Measurements from ENCODE around the gene SNUPN. TPM values are rescaled to one million over a fixed set of nuclear protein-coding genes. Genes with fewer than 3 reads are reported as not detected.
"Not testable (repeated sequence)": the region's sequence is repeated elsewhere in the genome, so short reads cannot be mapped to it uniquely, and the experiment has no call there.

Gene SNUPN
- polyA plus RNA-seq, 4 donors = 29.1 to 32.7 (median 32.0) TPM

DNA sequence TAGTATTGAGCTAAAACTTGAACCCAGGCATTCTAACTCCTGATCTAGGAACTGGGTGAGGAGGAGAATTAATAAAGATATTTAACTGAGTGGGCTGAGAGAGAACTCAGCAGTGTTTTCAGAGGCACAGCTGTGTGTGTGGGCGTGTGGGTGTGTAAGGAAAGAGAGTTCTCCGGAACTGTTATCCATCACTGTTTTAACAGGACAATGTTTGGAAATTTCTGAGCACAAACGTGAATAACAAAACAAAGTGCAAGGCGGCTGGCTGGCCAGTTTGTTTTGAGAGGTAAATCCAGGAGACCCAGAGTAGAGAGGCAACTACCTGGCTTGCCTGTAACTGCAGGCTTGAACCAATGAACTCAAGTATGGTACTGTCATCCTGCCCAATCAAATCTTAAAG, 41.4 kb downstream of the SNUPN start:
- no peak for DNase-seq (ENCODE audit: low read depth in 4 of 4, low spot score in 2 of 4)

DNA sequence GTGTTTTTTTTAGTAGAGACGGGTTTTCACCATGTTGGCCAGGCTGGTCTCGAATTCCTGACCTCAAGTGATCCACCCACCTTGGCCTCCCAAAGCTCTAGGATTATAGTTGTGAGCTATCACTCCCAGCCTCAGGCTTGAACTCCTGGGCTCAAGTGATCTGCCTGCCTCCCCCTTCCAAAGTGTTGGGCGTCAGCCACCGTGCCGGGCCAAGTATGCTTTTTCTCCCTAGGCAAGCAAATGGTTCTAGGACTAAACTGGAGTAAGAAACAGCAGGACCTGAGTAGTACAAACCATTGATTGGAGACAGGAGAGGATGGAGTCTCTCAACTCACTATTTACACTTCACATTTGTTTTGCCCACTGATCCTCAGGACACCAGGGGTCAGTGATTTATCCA, 41.8 kb downstream of the SNUPN start:
- no peak for DNase-seq (ENCODE audit: low read depth in 4 of 4, low spot score in 2 of 4)

DNA sequence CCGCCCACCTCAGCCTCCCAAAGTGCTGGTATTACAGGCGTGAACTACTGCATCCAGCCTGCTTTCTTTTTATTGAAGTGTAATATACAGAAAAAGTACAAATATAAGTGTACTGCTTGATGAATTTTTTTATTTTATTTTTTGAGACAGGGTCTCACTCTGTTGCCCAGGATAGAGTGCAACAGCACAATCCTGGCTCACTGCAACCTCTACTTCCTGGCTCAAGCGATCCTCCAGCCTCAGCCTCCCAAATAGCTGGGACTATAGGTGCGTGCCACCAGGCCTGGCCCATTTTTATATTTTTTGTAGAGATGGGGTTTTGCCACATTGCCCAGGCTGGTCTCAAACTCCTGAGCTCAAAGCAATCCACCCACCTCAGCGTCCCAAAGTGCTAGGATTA, 42.6 kb downstream of the SNUPN start:
- not testable (repeated sequence) for DNase-seq (ENCODE audit: low read depth in 4 of 4, low spot score in 2 of 4)

DNA sequence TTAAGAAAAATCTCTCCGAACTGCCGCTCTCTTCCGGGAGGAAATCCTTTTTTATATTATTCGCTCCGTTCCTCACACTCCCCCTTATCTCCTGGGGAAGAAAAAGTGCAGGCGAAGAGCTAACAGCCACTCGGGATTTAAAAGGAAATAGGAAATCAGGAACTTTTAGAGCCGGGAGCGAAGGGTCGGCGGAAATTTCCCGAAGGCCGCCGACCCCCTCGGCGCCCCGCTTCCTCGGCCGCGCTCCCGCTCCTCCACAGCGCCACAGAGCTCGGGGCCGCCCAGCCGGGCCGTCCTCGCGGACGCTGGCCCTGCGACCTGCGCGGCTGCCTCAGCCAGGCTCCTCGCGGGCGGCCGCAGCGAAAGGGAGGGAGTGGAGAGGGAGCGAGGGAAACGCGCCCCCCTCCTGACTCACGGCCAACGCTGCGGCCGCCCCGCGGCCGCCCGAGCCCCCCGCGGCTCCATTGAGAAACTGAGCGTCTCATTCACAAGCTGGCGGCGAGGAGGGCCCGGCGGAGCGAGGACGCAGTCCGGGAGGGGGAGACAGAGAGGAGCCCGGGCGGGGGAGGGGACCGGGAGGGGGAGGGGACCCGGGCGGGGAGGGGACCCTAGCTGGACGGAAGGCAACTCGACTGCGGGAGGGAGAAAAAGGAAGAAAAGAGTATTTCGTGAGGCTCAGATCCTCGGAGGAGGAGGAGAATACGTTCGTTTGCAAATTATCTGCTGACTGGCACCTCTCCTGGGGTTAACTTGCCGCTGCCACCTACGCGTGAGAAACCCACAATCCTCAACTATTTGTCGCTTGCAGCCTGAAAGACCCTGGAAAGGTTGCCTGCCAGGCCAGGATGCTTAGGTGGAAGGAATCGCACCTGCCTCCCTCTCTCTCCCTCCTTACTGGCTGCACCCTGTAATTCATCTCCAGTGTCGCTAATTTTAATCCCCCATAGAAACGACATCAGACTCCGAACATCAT, 46.3 kb downstream of the SNUPN start, which contains the start of gene PTPN9:
PTPN9 (minus strand) TSS at position 368 of the 973 bp plus-strand sequence. CDS start 539 bp downstream, outside the sequence.
- peak; percentile 39 to 83 (median 70) for DNase-seq (ENCODE audit: low read depth in 4 of 4, low spot score in 2 of 4)

DNA sequence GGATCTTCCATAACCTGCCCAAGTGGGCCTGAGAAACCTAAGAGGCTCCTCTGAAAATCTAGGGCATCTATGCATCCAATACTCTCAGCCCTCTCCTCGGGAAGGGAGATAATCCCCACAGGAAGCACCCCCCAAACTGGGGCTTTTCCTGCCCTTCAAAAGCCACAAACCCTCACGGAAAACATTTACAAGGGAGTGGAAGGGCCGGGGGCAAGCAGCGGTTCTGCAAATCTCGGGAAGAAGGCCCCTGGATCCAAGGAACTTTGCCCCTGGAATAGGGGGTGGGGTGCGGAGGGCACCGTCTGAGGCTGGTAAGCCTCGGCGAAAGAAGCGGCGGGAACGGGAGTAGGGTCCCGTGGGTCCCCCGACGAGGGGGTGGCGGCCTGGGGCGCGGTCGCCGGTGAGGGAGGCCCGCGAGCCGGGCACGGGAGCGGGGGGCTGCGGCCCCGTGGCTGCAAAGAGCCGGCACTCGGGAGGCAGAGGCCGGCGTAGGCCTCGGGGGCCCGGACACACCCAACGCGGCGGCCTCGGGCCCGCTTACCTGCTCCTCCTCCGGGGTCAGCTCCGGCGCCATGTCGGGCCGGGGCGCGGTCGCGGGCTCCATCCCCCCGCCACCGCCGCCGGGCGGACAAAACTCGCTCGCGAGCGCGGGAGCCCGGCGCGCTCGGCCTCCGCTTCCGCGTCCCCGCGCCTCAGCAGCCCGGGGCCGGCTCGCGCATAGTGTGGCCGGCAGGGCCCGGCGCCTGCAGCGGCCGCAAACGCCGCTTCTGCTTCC, 47.2 kb downstream of the SNUPN start:
- DNase-seq (ENCODE audit: low read depth in 4 of 4, low spot score in 2 of 4) = peak in 2 of 4 donors; percentile 13 to 31

DNA sequence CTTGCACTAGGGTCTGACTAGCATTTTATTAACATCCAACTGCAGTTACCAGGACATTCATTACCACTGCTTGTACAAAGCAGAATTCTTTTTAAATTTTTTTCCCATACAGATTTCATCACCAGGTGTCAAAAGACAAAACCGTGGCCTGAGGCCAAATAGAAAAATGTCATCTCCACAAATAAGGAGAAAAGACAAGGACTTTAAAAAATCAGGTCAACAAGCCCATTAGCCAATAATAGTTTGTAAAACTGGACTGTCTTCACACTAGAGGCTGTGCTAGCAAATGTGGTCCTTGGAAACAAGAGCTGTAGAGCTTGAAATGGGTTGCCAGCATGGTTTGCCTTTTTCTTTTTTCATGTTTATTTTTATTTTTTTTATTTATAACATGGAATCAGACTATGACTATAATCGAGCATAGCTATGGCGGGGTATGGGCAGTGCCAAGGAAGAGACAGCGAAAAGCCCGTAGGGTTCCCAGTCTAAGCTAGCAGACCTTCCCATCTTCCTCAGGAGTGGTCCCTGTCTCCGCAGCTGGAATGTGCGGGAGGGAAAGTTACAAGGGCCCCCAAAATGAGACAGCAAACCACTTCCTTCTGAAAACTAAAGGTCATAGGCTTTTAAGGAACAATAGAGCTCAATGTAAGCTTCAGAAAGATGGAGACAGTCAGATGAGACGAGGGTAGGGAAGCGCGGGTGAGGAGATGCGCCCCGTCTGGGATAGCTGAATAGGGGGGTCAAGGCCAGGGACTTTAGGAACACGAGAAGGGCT, 47.9 kb downstream of the SNUPN start:
- DNase-seq (ENCODE audit: low read depth in 4 of 4, low spot score in 2 of 4) = peak in 3 of 4 donors; percentile 5 to 36 (median 10)

DNA sequence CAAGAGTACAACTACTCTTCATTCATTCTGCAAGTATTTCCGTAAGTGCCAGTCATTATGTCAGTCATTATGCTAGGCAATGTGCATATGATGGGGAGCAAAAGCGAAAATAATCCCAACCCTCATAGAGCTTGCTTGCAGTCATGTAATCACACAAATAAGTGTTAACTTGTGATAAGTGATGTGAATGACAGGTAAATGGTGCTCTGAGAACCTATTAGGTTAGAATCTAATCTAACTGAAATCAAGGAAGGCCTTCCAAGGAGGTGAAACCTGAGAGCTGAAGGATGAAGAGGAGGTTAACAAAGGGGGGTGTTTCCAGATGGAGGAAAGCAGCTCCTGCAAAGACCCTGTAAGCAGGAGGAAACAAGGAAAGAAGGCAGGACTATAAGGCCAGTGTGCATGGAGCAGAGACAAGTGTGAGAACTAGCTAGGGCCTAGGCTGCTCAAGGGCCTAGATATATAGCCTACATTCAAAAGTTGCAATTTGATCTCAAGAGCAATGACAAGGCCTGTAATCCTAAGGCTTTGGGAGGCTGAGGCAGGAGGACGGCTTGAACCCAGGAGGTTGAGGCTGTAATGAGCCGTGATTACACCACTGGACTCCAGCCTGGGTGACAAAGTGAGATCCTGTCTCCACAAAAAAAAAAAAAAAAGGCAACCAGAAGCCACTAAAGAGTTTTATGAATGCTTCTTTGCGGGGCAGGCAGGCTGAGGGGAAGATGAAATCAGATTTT, 51.7 kb downstream of the SNUPN start:
- DNase-seq (ENCODE audit: low read depth in 4 of 4, low spot score in 2 of 4) = no peak

DNA sequence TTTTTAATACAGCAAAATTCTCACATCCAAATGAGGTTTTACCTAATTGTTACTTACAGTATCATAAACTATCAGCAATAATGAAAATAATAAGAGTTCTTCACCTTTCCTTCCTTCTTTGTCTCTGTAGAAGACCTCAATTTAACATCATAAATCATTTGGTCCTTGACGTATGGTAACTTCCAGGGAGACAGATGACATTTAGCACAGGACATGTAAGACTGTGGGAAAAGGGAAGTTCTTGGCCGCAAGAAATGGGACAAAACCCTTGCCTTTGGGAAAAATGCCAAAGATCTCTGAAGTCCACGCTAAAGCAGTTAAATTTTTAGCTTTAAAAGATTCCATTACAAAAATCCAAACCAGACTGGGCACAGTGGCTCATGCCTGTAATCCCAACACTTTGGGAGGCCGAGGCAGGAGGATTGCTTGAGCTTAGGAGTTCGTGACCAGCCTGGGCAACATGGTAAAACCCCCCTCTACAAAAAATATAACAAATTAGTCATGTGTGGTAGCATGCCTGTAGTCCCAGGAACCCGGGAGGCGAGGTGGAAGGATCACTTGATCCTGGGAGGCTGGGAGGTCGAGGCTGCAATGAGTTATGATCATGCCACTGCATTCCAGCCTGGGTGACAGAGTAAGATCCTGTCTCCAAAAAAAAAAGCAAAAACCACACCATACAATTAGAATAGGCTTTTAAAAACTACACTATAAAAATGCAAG, 55.2 kb downstream of the SNUPN start:
- DNase-seq (ENCODE audit: low read depth in 4 of 4, low spot score in 2 of 4) = no peak

DNA sequence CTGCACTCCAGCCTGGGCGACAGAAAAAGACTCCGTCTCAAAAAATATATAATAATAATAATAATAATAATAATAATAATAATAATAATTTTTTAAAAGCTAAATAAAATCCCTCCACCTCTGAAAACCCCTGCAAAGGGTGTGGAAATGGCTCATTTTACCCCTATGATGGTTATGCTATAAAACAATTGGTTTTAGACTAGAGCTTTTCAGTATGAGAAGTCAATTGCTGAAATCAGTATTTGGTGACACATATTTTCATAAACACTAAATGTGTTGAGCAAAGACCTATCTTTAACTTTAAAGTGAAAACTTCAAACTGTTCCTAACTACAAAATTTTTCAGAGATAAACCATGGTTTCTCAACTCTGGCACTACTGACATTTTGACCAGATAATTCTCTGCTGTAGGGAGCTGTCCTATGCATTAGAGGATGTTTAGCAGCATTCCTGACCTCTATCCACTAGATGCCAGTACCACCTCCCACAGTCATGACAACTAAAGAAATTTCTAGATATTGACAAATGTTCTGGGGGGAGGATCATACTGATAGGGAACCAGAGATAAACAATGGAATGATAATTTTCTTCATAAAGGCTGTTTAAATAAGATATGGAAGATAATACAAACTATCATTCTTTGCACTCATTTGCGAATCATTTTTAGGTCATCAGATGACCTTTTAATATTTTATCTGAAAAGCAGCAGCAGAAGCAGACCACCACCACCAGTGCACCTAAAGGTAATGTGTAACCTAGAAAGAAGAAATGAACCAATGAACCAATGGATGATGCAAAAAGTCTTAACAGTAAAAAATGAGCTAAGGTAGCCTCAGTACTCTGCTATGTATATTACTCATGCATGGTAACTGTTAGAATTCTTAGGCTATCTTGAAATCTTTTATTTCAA, 60.2 kb downstream of the SNUPN start:
- no peak for DNase-seq (ENCODE audit: low read depth in 4 of 4, low spot score in 2 of 4)

DNA sequence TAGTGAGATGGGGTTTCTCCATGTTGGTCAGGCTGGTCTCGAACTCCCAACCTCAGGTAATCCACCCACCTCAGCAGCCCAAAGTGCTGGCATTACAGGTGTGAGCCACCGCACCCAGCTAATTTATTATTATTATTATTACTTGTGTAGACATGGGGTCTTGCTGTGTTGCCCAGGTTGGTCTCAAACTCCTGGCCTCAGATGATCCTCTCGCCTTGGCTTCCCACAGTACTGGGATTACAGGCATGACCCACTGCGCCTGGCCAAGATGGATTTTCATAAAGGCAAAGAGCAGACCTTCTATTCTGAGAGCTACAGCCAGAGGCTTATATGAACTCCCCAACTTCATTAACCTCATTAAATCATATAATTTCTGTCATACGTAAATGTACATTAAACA, 63.6 kb downstream of the SNUPN start:
- DNase-seq (ENCODE audit: low read depth in 4 of 4, low spot score in 2 of 4) = no peak

DNA sequence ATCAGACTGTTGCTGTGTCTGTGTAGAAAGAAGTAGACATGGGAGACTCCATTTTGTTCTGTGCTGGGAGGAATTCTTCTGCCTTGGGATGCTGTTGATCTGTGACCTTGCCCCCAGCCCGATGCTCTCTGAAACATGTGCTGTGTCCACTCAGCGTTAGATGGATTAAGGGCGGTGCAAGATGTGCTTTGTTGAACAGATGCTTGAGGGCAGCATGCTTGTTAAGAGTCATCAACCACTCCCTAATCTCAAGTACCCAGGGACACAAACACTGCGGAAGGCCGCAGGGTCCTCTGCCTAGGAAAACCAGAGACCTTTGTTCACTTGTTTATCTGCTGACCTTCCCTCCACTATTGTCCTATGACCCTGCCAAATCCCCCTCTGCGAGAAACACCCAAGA, 66.2 kb downstream of the SNUPN start:
- DNase-seq (ENCODE audit: low read depth in 4 of 4, low spot score in 2 of 4) = not testable (repeated sequence)

DNA sequence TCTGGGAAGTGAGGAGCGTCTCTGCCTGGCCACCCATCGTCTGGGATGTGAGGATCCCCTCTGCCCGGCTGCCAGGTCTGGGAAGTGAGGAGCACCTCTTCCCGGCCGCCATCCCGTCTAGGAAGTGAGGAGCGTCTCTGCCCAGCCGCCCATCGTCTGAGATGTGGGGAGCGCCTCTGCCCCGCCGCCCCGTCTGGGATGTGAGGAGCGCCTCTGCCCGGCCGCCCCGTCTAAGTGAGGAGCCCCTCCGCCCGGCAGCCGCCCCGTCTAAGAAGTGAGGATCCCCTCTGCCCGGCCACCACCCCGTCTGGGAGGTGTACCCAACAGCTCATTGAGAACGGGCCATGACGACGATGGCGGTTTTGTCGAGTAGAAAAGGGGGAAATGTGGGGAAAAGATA, 66.6 kb downstream of the SNUPN start:
- not testable (repeated sequence) for DNase-seq (ENCODE audit: low read depth in 4 of 4, low spot score in 2 of 4)

DNA sequence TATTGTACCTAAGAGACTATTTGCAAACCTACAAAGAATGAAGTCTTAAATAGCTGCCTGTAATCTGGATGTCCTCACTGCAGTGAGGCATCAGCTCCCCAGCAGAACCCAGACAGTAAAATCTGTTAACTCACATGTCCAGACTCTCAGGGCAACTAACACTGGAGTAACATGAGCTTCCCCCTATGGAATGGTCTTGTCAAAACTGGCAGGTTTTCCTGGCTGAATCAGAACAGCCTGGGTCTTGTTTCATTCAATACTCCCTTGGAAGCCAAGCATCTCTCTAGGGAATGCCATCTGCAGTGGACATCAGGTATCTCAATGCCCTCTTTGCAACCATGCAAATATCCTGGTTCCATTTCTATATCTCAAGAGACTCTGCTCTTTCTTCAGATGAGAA, 70.8 kb downstream of the SNUPN start:
- DNase-seq (ENCODE audit: low read depth in 4 of 4, low spot score in 2 of 4) = no peak

DNA sequence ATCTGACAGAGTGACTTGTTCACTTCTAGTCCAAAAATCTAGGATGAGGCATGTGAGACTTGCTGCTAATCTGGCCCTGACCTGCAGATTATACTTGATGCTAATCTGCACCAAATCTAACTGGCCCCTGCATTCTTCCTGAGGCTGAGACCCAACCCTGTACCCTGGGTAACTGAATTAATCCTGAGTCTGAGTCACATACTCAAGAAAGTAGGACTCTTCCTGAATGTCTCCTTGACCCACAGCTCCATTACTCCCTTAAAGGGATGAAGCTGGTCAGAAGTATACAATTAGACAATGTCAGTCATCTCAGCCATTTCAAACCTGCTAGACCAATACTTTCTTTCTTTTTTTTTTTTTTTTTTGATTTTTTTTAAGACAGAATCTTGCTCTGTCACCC, 71.9 kb downstream of the SNUPN start:
- DNase-seq (ENCODE audit: low read depth in 4 of 4, low spot score in 2 of 4) = no peak

DNA sequence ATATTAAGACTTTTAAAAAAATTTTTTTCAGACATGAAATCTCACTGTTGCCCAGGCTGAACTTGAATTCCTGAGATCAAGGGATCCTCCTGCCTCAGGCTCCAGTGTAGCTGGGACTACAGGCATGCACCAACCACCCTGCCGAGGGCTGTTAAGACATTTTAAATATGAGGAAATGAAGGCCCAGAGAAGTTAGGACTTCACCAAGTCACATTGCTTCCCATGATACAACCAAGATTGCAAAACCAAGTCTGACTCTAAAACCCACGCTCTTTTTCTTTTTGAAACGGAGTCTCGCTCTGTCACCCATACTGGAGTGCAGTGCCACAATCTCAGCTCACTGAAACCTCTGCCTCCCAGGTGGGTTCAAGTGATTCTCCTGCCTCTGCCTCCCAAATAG, 74.4 kb downstream of the SNUPN start:
- DNase-seq (ENCODE audit: low read depth in 4 of 4, low spot score in 2 of 4) = no peak
